NB4 (cell line): Measurements from ENCODE around the gene PPP2R2D.

Source experiments
- DNase-seq: peaks from one replicate; pipeline ENCODE4 v3.0.0; 2010; ENCODE audit warnings: low read depth
- H3K4me3 ChIP-seq: one replicate; pipeline ENCODE4 v1.5.1; 2011; ENCODE audit warnings: mild to moderate bottlenecking, low read depth, low read length, moderate library complexity
- MYC ChIP-seq: IDR thresholded peaks from 2 replicates; pipeline ENCODE4 v1.6.1; 2011; ENCODE audit warnings: low read depth, low read length
- POLR2A ChIP-seq: IDR thresholded peaks from 2 replicates; pipeline ENCODE4 v1.6.1; 2011; ENCODE audit warnings: mild to moderate bottlenecking; ENCODE audit not compliant: insufficient read length; ENCODE audit errors: extremely low read depth
- TF ChIP-seq, protein P1 (sequence below): IDR thresholded peaks from 2 replicates; pipeline ENCODE4 v1.6.1; 2011; ENCODE audit warnings: low read depth, low read length
- TF ChIP-seq, protein P2 (sequence below): IDR thresholded peaks from one replicate; pipeline ENCODE4 v1.5.1; 2012; ENCODE audit warnings: low read depth, low read length

The PPP2R2D gene

DNA sequence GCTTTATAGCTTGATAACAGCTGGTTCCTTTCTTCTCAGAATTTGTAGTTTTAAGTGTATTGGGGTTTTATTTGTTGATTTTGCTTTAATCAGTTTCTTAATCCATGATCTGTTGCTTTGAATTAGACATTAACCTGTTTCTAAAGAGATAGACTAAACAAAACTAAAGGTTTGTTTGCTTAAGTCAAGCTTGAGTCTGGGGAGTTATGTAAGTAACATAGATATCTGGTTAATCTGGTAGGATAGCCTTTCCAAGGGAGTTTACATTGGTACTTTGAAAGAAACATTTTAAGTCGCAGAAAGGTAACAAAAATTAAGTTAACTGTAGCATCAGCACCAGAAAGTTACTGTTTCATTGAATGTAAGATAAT, 5.4 kb downstream of the PPP2R2D start:
- TF ChIP-seq POLR2A (no peak), MYC (no peak)
- TF ChIP-seq, protein P1, sequence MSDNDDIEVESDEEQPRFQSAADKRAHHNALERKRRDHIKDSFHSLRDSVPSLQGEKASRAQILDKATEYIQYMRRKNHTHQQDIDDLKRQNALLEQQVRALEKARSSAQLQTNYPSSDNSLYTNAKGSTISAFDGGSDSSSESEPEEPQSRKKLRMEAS: no peak
- TF ChIP-seq, protein P2, sequence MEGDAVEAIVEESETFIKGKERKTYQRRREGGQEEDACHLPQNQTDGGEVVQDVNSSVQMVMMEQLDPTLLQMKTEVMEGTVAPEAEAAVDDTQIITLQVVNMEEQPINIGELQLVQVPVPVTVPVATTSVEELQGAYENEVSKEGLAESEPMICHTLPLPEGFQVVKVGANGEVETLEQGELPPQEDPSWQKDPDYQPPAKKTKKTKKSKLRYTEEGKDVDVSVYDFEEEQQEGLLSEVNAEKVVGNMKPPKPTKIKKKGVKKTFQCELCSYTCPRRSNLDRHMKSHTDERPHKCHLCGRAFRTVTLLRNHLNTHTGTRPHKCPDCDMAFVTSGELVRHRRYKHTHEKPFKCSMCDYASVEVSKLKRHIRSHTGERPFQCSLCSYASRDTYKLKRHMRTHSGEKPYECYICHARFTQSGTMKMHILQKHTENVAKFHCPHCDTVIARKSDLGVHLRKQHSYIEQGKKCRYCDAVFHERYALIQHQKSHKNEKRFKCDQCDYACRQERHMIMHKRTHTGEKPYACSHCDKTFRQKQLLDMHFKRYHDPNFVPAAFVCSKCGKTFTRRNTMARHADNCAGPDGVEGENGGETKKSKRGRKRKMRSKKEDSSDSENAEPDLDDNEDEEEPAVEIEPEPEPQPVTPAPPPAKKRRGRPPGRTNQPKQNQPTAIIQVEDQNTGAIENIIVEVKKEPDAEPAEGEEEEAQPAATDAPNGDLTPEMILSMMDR: no peak
- no peak for DNase-seq
- peak overlapping the region; percentile 36 for H3K4me3 ChIP-seq

DNA sequence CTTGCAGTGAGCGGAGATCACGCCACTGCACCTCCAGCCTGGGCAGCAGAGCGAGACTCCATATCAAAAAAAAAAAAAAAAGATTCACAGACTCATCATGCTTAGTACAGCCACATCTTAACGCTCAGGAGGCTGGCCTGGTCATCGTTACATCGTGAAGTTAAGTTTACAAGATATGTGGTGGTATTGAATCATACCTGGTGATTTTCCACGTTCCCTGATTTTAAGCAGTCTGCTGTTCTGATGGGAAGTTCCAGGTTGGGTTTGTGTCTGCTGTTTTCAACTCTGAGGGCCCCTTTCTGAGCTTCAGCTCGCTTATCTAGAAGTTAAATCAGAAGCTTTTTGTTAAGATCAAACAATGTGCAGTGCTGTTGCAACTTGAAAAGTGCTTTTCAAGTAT, 6.9 kb downstream of the PPP2R2D start:
- DNase-seq: no peak
- no peak for TF ChIP-seq MYC
- no peak for TF ChIP-seq POLR2A
- TF ChIP-seq, protein P1: no peak
- TF ChIP-seq, protein P2: no peak
- H3K4me3 ChIP-seq: peak overlapping the region; percentile 3

DNA sequence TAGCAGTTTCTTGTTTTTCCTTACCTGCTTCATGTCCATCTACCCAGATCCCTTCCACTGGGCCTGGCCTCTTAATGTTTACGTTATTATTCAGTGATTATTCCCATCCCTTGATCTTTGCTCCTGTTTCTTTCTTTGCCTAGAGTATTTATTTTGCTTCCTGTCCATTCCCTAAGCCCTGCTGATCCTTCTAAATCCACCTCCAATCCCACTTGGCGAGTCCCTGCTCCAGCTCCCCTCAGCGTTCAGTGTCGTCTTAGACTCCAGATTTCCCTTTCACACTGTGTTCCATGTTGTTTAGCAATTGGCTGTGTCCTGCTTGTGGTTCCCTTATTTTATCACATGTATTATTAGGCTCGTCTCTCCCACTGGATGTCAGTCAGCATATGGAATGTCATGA, 7.3 kb downstream of the PPP2R2D start:
- H3K4me3 ChIP-seq: peak overlapping the region; percentile 2
- DNase-seq: no peak
- TF ChIP-seq, protein P2: no peak
- TF ChIP-seq POLR2A: no peak
- no peak for TF ChIP-seq MYC
- TF ChIP-seq, protein P1: no peak

DNA sequence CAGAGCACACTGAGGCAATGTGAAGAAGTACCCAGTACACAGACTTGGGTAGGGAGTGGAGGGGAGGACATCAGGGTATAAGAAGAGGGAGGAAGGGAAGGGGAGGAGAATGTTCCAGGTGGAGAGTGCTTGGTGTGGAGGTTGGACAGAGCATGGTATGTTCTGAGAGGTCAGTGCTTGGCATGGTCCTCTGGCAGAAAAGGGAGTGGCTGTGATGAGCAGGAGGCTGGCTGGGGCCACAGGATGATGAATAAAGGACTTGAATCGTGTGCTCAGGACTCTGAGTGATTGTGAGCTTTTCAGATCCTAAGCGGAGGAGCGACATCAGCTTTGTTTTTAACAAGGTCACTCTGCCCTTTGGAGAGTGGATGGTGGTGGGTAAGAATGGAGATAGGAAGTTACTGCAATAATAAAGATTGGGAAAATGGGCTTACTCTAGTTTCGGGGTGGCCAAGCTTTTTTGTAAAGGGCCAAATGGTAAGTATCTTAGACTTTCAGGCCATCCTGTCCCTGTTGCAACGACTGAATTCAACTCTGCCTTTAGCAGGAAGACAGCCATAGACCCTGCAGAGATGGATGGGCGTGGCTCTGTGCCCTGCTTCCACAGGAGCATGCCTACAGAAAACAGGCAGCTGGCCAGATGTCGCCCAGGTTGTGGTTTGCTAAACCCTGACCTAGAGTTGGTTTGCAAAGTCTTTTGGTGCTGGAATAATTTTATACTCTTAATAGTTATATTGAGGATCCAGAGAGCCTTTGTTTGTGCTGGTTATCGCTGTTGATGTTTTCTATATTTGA, 8.4 kb downstream of the PPP2R2D start:
- no peak for DNase-seq
- TF ChIP-seq, protein P2: no peak
- TF ChIP-seq, protein P1: no peak
- no peak for TF ChIP-seq MYC
- no peak for TF ChIP-seq POLR2A
- no peak overlapping the region for H3K4me3 ChIP-seq

DNA sequence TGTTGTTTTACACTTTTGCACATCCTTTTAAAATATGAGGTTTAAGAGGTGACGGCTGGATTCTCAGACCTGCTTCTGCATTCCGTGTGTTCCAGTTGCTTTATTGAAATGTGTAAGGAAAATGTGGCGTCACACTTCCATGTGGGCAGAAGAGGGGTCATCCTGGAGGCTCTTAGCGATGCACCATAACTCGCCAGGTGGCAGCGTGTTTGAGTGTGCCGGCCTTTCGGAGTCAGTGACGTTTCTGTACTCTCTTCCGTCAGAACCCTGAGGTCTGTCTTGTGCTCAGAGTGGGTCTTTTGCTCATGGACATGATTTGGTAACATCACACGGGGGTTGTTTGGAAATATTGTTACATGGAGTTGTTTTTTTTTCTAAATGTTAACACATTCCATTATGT, 9.1 kb downstream of the PPP2R2D start:
- H3K4me3 ChIP-seq: no peak overlapping the region
- DNase-seq: no peak
- TF ChIP-seq MYC (no peak), POLR2A (no peak)
- TF ChIP-seq, protein P1: no peak
- TF ChIP-seq, protein P2: no peak
